Rectal smooth muscle tissue (tissue), 1 donor: Measurements from ENCODE around the gene PASD1.
"Not testable (repeated sequence)": the region's sequence is repeated elsewhere in the genome, so short reads cannot be mapped to it uniquely, and the experiment has no call there.

Experiments used
- H3K27ac ChIP-seq: one replicate; pipeline ENCODE4 v1.7.0; 2013; ENCODE audit warnings: low read depth, low read length, inconsistent platforms
- H3K27me3 ChIP-seq: one replicate; pipeline ENCODE4 v1.7.0; 2013; ENCODE audit warnings: low read length; ENCODE audit not compliant: control insufficient read depth, insufficient read depth
- H3K36me3 ChIP-seq: one replicate; pipeline ENCODE4 v1.7.0; 2013; ENCODE audit warnings: low read length; ENCODE audit not compliant: control insufficient read depth, insufficient read depth
- H3K4me1 ChIP-seq: one replicate; pipeline ENCODE4 v1.7.0; 2013; ENCODE audit warnings: low read length; ENCODE audit not compliant: control insufficient read depth, insufficient read depth
- H3K4me3 ChIP-seq: one replicate; pipeline ENCODE4 v1.7.0; 2013; ENCODE audit warnings: low read length
- H3K9ac ChIP-seq: one replicate; pipeline ENCODE4 v1.7.0; 2013; ENCODE audit warnings: low read length

The PASD1 gene

GRCh38 chrX:151563449-151563848 is at the start of gene PASD1:
TSS of gene PASD1 (plus strand) at chrX:151563675. CDS start at chrX:151601554, 37,879 bp downstream.
- Histone ChIP-seq H3K9ac (no peak within 1 kb of the TSS), H3K36me3 (no peaks in the 10 kb centered on the region), H3K27ac (no peak within 1 kb of the TSS), H3K4me1 (no peaks in the 10 kb centered on the region), H3K4me3 (no peak within 1 kb of the TSS), H3K27me3 (no peaks in the 10 kb centered on the region)

GRCh38 chrX:151515237-151515636 is 48.2 kb upstream of the PASD1 start:
- Histone ChIP-seq H3K4me3 (no peak overlapping the region), H3K4me1 (no peaks in the 10 kb centered on the region), H3K27ac (no peak overlapping the region), H3K27me3 (no peaks in the 10 kb centered on the region), H3K36me3 (no peaks in the 10 kb centered on the region), H3K9ac (no peak overlapping the region)

- no peak overlapping the region for H3K27ac ChIP-seq
- no peak overlapping the region for H3K4me3 ChIP-seq
- H3K4me1 ChIP-seq = no peaks in the 10 kb centered on the region
- no peak overlapping the region for H3K9ac ChIP-seq
- no peaks in the 10 kb centered on the region for H3K36me3 ChIP-seq
- H3K27me3 ChIP-seq = no peaks in the 10 kb centered on the region
Observed at GRCh38 chrX:151516538-151517187, 46.8 kb upstream of the PASD1 start.

- Histone ChIP-seq H3K27me3 (no peaks in the 10 kb centered on the region), H3K36me3 (no peaks in the 10 kb centered on the region), H3K4me3 (no peak overlapping the region), H3K27ac (no peak overlapping the region), H3K9ac (no peak overlapping the region), H3K4me1 (no peaks in the 10 kb centered on the region)
Observed at GRCh38 chrX:151517421-151517820, 46.1 kb upstream of the PASD1 start.

- no peak overlapping the region for H3K27ac ChIP-seq
- no peaks in the 10 kb centered on the region for H3K27me3 ChIP-seq
- no peak overlapping the region for H3K4me3 ChIP-seq
- no peaks in the 10 kb centered on the region for H3K4me1 ChIP-seq
- no peak overlapping the region for H3K9ac ChIP-seq
- no peaks in the 10 kb centered on the region for H3K36me3 ChIP-seq
Observed at GRCh38 chrX:151523351-151523750, 40.1 kb upstream of the PASD1 start.

GRCh38 chrX:151536571-151536970 is 26.9 kb upstream of the PASD1 start:
- Histone ChIP-seq H3K36me3 (no peaks in the 10 kb centered on the region), H3K4me1 (no peaks in the 10 kb centered on the region), H3K27me3 (peaks cover 4% of the 10 kb centered on the region), H3K9ac (no peak overlapping the region), H3K27ac (no peak overlapping the region), H3K4me3 (no peak overlapping the region)

- Histone ChIP-seq H3K4me3 (no peak overlapping the region), H3K4me1 (no peaks in the 10 kb centered on the region), H3K9ac (no peak overlapping the region), H3K27ac (no peak overlapping the region), H3K27me3 (peaks cover 4% of the 10 kb centered on the region), H3K36me3 (no peaks in the 10 kb centered on the region)
Observed at GRCh38 chrX:151537572-151537971, 25.9 kb upstream of the PASD1 start.

- H3K27me3 ChIP-seq = peaks cover 4% of the 10 kb centered on the region
- no peak overlapping the region for H3K27ac ChIP-seq
- no peak overlapping the region for H3K9ac ChIP-seq
- no peaks in the 10 kb centered on the region for H3K36me3 ChIP-seq
- H3K4me3 ChIP-seq = no peak overlapping the region
- H3K4me1 ChIP-seq = no peaks in the 10 kb centered on the region
Observed at GRCh38 chrX:151538190-151539122, 25.0 kb upstream of the PASD1 start.

- Histone ChIP-seq H3K27ac (no peak overlapping the region), H3K4me1 (no peaks in the 10 kb centered on the region), H3K27me3 (no peaks in the 10 kb centered on the region), H3K36me3 (no peaks in the 10 kb centered on the region), H3K9ac (no peak overlapping the region), H3K4me3 (no peak overlapping the region)
Observed at GRCh38 chrX:151543706-151544105, 19.8 kb upstream of the PASD1 start.

- H3K36me3 ChIP-seq, H3K4me1 ChIP-seq, H3K4me3 ChIP-seq, H3K27me3 ChIP-seq, H3K27ac ChIP-seq, H3K9ac ChIP-seq: not testable (repeated sequence)
Observed at GRCh38 chrX:151546226-151546625, 17.2 kb upstream of the PASD1 start.

- not testable (repeated sequence) for H3K4me3 ChIP-seq, H3K27me3 ChIP-seq, H3K27ac ChIP-seq, H3K9ac ChIP-seq, H3K4me1 ChIP-seq, H3K36me3 ChIP-seq
Observed at GRCh38 chrX:151551176-151551575, 12.3 kb upstream of the PASD1 start.

- Histone ChIP-seq H3K27ac (no peak overlapping the region), H3K4me3 (no peak overlapping the region), H3K36me3 (no peaks in the 10 kb centered on the region), H3K4me1 (no peaks in the 10 kb centered on the region), H3K27me3 (no peaks in the 10 kb centered on the region), H3K9ac (no peak overlapping the region)
Observed at GRCh38 chrX:151552743-151553142, 10.7 kb upstream of the PASD1 start.

GRCh38 chrX:151555301-151555700 is 8.2 kb upstream of the PASD1 start:
- not testable (repeated sequence) for H3K36me3 ChIP-seq, H3K4me3 ChIP-seq, H3K27ac ChIP-seq, H3K4me1 ChIP-seq, H3K9ac ChIP-seq, H3K27me3 ChIP-seq
